NB4 (cell line): ENCODE results near the gene MLC1.

Experiments
- DNase-seq: peaks from one replicate; pipeline ENCODE4 v3.0.0; 2010; ENCODE audit warnings: low read depth
- H3K4me3 ChIP-seq: one replicate; pipeline ENCODE4 v1.5.1; 2011; ENCODE audit warnings: mild to moderate bottlenecking, low read depth, low read length, moderate library complexity
- MAX ChIP-seq: IDR thresholded peaks from 2 replicates; pipeline ENCODE4 v1.6.1; 2011; ENCODE audit warnings: low read depth, low read length
- MYC ChIP-seq: IDR thresholded peaks from 2 replicates; pipeline ENCODE4 v1.6.1; 2011; ENCODE audit warnings: low read depth, low read length
- POLR2A ChIP-seq: IDR thresholded peaks from 2 replicates; pipeline ENCODE4 v1.6.1; 2011; ENCODE audit warnings: mild to moderate bottlenecking; ENCODE audit not compliant: insufficient read length; ENCODE audit errors: extremely low read depth
- TF ChIP-seq, protein P1 (sequence below): IDR thresholded peaks from one replicate; pipeline ENCODE4 v1.5.1; 2012; ENCODE audit warnings: low read depth, low read length

The MLC1 gene

DNA sequence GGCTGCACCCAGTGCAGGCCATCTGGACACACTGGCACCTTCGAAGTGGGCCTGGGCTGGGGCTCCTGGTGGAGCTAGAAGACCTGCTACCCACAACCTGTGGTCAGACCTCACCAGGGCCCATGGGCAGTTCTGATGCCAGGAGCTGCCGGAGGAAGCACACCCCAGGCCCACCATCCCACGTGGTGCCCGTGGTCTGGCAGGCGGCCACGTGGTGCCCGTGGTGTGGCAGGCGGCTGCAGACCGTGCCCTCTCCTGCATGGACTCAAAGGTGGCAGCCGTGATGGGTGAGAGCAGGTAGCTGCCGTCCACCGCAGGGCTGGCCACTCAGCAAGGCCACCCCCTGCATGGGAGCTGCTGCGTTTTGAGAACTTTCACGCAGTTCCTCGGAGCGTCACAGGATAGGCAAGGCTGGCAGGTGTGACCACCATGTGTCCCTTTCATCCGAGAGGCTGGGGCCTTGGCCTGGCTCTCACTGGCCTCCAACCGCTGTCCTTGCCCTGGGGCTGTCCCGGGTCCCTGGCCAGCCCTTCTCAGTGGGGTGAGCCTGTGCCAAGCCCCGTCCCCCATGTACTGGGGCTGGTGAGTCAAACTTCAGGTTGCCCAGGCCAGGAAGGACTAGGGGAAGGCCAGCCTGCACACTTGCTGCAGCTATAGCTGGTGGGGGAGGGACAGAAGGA, 68.8 kb downstream of the MLC1 start:
- H3K4me3 ChIP-seq, result no peak overlapping the region
- no peak for DNase-seq
- no peak for TF ChIP-seq MAX
- TF ChIP-seq MYC, result no peak
- no peak for TF ChIP-seq POLR2A
- TF ChIP-seq, protein P1, sequence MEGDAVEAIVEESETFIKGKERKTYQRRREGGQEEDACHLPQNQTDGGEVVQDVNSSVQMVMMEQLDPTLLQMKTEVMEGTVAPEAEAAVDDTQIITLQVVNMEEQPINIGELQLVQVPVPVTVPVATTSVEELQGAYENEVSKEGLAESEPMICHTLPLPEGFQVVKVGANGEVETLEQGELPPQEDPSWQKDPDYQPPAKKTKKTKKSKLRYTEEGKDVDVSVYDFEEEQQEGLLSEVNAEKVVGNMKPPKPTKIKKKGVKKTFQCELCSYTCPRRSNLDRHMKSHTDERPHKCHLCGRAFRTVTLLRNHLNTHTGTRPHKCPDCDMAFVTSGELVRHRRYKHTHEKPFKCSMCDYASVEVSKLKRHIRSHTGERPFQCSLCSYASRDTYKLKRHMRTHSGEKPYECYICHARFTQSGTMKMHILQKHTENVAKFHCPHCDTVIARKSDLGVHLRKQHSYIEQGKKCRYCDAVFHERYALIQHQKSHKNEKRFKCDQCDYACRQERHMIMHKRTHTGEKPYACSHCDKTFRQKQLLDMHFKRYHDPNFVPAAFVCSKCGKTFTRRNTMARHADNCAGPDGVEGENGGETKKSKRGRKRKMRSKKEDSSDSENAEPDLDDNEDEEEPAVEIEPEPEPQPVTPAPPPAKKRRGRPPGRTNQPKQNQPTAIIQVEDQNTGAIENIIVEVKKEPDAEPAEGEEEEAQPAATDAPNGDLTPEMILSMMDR, result no peak

GRCh38 chr22:50015451-50016307, 69.5 kb downstream of the MLC1 start:
- no peak for DNase-seq
- no peak overlapping the region for H3K4me3 ChIP-seq
- TF ChIP-seq, protein P1, result no peak
- TF ChIP-seq POLR2A, result no peak
- TF ChIP-seq MYC, result no peak
- TF ChIP-seq MAX, result no peak

- no peak for TF ChIP-seq MAX
- TF ChIP-seq, protein P1, result no peak
- no peak for TF ChIP-seq POLR2A
- TF ChIP-seq MYC, result no peak
- no peak for DNase-seq
- H3K4me3 ChIP-seq, result no peak overlapping the region
These were observed 70.4 kb downstream of the MLC1 start for GRCh38 chr22:50014655-50015401.

DNA sequence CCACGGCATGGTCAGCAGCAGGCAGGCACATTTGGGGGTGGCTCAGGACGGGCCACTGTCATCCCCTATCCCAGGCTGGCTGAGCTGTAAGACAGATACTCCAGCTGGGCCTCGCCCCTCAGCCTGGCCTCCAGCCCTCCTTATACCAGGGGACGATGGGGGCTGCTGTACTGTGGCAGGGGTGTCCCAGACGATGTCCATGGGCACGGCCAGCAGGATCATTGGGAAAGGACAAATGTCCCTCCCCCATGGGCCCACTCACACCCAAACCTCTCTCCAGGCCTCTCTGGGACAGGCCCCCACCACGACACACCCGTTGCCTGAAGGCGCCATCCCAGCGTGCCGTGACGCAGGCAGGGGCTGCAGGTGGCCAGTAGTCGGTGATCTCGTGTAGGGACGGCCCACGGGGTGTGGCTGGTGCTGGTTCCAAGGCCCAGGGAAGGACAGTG, 71.1 kb downstream of the MLC1 start:
- DNase-seq, result no peak
- TF ChIP-seq, protein P1, result no peak
- TF ChIP-seq MYC, result no peak
- TF ChIP-seq POLR2A, result no peak
- no peak for TF ChIP-seq MAX
- H3K4me3 ChIP-seq, result no peak overlapping the region

GRCh38 chr22:50012211-50013181, 72.7 kb downstream of the MLC1 start, which contains the start of gene IL17REL:
Gene IL17REL, minus strand, starts transcription at chr22:50012765. Its CDS starts 119 bp downstream, at chr22:50012646.
- no peak within 1 kb of the TSS for H3K4me3 ChIP-seq
- TF ChIP-seq MYC, result no peak
- TF ChIP-seq, protein P1, result no peak
- TF ChIP-seq MAX, result no peak
- no peak for TF ChIP-seq POLR2A
- no peak for DNase-seq
